ENCODE measurements around the gene CDC6. TPM values are rescaled to one million over a fixed set of nuclear protein-coding genes. Genes with fewer than 3 reads are reported as not detected.

CDC6 gene, protein sequence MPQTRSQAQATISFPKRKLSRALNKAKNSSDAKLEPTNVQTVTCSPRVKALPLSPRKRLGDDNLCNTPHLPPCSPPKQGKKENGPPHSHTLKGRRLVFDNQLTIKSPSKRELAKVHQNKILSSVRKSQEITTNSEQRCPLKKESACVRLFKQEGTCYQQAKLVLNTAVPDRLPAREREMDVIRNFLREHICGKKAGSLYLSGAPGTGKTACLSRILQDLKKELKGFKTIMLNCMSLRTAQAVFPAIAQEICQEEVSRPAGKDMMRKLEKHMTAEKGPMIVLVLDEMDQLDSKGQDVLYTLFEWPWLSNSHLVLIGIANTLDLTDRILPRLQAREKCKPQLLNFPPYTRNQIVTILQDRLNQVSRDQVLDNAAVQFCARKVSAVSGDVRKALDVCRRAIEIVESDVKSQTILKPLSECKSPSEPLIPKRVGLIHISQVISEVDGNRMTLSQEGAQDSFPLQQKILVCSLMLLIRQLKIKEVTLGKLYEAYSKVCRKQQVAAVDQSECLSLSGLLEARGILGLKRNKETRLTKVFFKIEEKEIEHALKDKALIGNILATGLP
- 53.5 and 53.7 TPM in 2 replicates for total RNA-seq

DNA sequence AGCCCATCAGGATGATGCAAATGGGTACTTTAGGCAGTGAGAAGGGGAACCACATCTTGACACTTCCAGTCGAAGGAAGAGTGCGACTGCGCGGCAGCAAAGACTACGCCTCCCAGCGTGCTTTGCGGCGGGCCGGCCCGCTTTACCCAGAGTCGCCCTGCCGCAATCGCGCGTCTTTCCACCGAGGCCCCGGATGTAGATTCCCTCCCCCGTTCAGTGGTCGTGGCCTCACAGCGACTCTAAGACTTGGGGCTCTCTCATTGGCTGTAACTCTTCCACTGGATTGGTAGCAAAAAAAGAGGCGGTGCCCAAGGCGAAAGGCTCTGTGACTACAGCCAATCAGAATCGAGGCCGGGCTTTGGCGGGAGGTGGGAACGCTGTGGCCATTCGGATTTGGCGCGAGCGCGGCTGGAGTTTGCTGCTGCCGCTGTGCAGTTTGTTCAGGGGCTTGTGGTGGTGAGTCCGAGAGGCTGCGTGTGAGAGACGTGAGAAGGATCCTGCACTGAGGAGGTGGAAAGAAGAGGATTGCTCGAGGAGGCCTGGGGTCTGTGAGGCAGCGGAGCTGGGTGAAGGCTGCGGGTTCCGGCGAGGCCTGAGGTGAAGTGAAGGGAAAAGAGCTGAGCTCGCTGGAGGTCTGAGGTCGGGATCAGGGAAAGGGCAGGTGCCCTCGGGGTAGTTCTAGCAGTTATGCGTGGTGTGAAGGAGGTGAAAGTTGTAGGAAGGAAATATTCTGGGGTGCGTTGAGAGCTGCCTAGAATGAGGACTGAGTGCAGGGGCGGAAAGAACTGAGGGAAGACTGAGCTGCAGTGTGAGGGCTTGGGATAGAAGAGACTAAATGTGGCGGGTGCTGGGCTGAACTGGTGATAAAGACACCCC is at the start of gene CDC6:
CDC6 (plus strand) TSS at position 386 of the 876 bp plus-strand sequence. CDS start 1,542 bp downstream, outside the sequence.

DNA sequence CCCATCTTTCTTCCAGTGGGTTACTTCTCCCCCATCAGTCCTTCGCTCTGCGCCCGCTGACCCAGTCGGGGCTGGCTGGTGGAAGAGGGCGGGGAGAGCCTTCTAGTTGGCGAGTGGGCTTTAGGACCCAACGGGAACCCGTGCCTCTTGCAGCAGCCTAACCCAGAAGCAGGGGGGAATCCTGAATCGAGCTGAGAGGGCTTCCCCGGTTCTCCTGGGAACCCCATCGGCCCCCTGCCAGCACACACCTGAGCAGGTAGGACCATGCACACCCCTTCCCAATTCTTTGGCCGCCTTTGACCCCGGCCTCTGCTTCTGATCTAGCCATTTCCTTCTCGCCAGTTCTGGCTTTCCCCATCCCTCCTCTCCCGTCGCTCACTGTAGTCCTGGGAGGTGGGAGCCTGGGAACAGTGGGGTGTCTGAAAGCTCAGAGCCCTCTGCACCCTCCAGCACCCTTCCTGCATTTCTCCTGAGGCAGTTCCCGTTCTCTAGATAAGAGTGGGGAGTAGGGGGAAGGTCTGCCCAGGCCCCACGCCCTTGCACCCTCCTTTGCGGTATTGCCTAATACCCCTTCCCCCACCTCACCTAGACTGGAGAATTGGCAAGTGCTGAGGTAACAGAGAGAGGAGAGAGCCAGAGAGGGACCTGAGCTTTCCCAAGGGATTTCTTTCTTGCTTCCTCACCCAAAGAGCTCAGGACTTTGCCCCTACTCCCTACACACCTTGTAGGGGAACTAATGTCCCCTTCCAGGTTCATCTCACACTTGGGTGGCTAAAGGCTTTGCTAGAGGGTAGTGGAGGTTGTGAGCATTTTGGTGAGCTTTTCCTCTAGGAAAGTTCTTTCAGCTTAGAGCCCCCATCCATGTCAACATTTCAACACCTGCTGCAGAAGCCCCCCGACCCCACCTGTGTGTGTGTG is 21.6 kb downstream of the CDC6 start, which contains the start of gene RARA:
RARA (plus strand) TSS at position 150 of the 918 bp plus-strand sequence. CDS start 22,039 bp downstream, outside the sequence.

Other genes starting within 250 kb of the CDC6 start
- 89.2 and 107 TPM in 2 replicates for gene MED24, start 233.5 kb upstream of the CDC6 start, total RNA-seq
- gene THRA, start 224.9 kb upstream of the CDC6 start, total RNA-seq: 16.0 and 23.8 TPM in 2 replicates
- gene NR1D1, start 187.3 kb upstream of the CDC6 start, total RNA-seq: 2.1 and 2.6 TPM in 2 replicates
- gene MSL1, start 165.9 kb upstream of the CDC6 start, total RNA-seq: 88.1 and 101 TPM in 2 replicates
- 61.0 and 67.9 TPM in 2 replicates for gene CASC3, start 147.3 kb upstream of the CDC6 start, total RNA-seq
- gene RAPGEFL1, start 110.4 kb upstream of the CDC6 start, total RNA-seq: 3.2 and 3.8 TPM in 2 replicates
- gene WIPF2, start 68.6 kb upstream of the CDC6 start, total RNA-seq: 12.4 and 14.2 TPM in 2 replicates
- 18.5 and 21.0 TPM in 2 replicates for gene RARA, start 21.3 kb downstream of the CDC6 start, total RNA-seq
- gene GJD3, start 76.9 kb downstream of the CDC6 start, total RNA-seq: not detected in 2 replicates
- 148 and 240 TPM in 2 replicates for gene TOP2A, start 130.0 kb downstream of the CDC6 start, total RNA-seq
- 151 and 189 TPM in 2 replicates for gene IGFBP4, start 155.6 kb downstream of the CDC6 start, total RNA-seq
- not detected in 2 replicates for gene TNS4, start 213.7 kb downstream of the CDC6 start, total RNA-seq